ENCODE results near the gene OAF. TPM values are rescaled to one million over a fixed set of nuclear protein-coding genes. Genes with fewer than 3 reads are reported as not detected.
"Not testable (repeated sequence)": the region's sequence is repeated elsewhere in the genome, so short reads cannot be mapped to it uniquely, and the experiment has no call there.

OAF gene
- total and polyA plus RNA-seq, 2 experiments from 2014 or later = 1.1 to 3.0 TPM

DNA sequence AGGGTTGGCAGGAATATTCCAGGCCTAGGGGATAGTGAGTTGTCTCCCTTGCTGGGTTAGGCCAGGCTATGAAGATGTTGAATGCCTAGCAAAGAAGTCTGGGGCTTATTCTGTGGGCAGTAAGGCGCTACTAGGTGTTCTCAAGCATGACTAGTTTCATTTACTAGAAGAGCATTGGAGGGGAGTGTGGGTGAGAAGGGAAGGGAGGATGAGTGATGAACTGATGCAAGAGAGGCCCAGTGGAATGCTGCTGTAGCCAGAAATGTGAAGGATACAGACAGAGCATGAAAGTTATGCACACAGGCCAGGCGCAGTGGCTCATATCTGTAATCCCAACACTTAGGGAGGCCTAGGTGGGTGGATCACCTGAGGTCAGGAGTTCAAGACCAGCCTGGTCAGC lies 62.6 kb downstream of the OAF start:
- H3K79me2 ChIP-seq (replicated peaks; ENCODE audit: insufficient read depth) = no peaks in the 10 kb centered on the region
- TF ChIP-seq NANOG (IDR thresholded peaks at IDR 0.05; ENCODE audit: borderline replicate concordance) (no peak), POLR2AphosphoS5 (IDR thresholded peaks at IDR 0.05; ENCODE audit: low read depth) (no peak), JUNB (IDR thresholded peaks at IDR 0.05; ENCODE audit: unreplicated experiment) (no peak), STAT1 (IDR thresholded peaks at IDR 0.05; ENCODE audit: unreplicated experiment) (no peak), EZH2phosphoT487 (IDR thresholded peaks at IDR 0.05; ENCODE audit: unreplicated experiment) (no peak), ZNF331 (CRISPR knock-in tag; IDR thresholded peaks at IDR 0.05; ENCODE audit: low read depth) (no peak), ZNF114 (CRISPR knock-in tag; IDR thresholded peaks at IDR 0.05) (no peak), EZH2 (IDR thresholded peaks at IDR 0.05; ENCODE audit: low read depth, unreplicated experiment) (no peak)
- TF ChIP-seq, protein P1, sequence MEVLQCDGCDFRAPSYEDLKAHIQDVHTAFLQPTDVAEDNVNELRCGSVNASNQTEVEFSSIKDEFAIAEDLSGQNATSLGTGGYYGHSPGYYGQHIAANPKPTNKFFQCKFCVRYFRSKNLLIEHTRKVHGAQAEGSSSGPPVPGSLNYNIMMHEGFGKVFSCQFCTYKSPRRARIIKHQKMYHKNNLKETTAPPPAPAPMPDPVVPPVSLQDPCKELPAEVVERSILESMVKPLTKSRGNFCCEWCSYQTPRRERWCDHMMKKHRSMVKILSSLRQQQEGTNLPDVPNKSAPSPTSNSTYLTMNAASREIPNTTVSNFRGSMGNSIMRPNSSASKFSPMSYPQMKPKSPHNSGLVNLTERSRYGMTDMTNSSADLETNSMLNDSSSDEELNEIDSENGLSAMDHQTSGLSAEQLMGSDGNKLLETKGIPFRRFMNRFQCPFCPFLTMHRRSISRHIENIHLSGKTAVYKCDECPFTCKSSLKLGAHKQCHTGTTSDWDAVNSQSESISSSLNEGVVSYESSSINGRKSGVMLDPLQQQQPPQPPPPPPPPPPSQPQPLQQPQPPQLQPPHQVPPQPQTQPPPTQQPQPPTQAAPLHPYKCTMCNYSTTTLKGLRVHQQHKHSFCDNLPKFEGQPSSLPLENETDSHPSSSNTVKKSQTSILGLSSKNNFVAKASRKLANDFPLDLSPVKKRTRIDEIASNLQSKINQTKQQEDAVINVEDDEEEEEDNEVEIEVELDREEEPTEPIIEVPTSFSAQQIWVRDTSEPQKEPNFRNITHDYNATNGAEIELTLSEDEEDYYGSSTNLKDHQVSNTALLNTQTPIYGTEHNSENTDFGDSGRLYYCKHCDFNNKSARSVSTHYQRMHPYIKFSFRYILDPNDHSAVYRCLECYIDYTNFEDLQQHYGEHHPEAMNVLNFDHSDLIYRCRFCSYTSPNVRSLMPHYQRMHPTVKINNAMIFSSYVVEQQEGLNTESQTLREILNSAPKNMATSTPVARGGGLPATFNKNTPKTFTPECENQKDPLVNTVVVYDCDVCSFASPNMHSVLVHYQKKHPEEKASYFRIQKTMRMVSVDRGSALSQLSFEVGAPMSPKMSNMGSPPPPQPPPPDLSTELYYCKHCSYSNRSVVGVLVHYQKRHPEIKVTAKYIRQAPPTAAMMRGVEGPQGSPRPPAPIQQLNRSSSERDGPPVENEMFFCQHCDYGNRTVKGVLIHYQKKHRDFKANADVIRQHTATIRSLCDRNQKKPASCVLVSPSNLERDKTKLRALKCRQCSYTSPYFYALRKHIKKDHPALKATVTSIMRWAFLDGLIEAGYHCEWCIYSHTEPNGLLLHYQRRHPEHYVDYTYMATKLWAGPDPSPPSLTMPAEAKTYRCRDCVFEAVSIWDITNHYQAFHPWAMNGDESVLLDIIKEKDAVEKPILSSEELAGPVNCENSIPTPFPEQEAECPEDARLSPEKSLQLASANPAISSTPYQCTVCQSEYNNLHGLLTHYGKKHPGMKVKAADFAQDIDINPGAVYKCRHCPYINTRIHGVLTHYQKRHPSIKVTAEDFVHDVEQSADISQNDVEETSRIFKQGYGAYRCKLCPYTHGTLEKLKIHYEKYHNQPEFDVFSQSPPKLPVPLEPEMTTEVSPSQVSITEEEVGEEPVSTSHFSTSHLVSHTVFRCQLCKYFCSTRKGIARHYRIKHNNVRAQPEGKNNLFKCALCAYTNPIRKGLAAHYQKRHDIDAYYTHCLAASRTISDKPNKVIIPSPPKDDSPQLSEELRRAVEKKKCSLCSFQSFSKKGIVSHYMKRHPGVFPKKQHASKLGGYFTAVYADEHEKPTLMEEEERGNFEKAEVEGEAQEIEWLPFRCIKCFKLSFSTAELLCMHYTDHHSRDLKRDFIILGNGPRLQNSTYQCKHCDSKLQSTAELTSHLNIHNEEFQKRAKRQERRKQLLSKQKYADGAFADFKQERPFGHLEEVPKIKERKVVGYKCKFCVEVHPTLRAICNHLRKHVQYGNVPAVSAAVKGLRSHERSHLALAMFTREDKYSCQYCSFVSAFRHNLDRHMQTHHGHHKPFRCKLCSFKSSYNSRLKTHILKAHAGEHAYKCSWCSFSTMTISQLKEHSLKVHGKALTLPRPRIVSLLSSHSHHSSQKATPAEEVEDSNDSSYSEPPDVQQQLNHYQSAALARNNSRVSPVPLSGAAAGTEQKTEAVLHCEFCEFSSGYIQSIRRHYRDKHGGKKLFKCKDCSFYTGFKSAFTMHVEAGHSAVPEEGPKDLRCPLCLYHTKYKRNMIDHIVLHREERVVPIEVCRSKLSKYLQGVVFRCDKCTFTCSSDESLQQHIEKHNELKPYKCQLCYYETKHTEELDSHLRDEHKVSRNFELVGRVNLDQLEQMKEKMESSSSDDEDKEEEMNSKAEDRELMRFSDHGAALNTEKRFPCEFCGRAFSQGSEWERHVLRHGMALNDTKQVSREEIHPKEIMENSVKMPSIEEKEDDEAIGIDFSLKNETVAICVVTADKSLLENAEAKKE (CRISPR knock-in tag; IDR thresholded peaks at IDR 0.05) = no peak
- TF ChIP-seq, protein P2, sequence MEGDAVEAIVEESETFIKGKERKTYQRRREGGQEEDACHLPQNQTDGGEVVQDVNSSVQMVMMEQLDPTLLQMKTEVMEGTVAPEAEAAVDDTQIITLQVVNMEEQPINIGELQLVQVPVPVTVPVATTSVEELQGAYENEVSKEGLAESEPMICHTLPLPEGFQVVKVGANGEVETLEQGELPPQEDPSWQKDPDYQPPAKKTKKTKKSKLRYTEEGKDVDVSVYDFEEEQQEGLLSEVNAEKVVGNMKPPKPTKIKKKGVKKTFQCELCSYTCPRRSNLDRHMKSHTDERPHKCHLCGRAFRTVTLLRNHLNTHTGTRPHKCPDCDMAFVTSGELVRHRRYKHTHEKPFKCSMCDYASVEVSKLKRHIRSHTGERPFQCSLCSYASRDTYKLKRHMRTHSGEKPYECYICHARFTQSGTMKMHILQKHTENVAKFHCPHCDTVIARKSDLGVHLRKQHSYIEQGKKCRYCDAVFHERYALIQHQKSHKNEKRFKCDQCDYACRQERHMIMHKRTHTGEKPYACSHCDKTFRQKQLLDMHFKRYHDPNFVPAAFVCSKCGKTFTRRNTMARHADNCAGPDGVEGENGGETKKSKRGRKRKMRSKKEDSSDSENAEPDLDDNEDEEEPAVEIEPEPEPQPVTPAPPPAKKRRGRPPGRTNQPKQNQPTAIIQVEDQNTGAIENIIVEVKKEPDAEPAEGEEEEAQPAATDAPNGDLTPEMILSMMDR (conservative IDR thresholded peaks at IDR 0.05; ENCODE audit: low read depth in 2 of 2) = no peak
- TF ChIP-seq, protein P3, sequence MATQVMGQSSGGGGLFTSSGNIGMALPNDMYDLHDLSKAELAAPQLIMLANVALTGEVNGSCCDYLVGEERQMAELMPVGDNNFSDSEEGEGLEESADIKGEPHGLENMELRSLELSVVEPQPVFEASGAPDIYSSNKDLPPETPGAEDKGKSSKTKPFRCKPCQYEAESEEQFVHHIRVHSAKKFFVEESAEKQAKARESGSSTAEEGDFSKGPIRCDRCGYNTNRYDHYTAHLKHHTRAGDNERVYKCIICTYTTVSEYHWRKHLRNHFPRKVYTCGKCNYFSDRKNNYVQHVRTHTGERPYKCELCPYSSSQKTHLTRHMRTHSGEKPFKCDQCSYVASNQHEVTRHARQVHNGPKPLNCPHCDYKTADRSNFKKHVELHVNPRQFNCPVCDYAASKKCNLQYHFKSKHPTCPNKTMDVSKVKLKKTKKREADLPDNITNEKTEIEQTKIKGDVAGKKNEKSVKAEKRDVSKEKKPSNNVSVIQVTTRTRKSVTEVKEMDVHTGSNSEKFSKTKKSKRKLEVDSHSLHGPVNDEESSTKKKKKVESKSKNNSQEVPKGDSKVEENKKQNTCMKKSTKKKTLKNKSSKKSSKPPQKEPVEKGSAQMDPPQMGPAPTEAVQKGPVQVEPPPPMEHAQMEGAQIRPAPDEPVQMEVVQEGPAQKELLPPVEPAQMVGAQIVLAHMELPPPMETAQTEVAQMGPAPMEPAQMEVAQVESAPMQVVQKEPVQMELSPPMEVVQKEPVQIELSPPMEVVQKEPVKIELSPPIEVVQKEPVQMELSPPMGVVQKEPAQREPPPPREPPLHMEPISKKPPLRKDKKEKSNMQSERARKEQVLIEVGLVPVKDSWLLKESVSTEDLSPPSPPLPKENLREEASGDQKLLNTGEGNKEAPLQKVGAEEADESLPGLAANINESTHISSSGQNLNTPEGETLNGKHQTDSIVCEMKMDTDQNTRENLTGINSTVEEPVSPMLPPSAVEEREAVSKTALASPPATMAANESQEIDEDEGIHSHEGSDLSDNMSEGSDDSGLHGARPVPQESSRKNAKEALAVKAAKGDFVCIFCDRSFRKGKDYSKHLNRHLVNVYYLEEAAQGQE (IDR thresholded peaks at IDR 0.05; ENCODE audit: unreplicated experiment) = no peak
- no peaks in the 10 kb centered on the region for H4K20me1 ChIP-seq (replicated peaks; ENCODE audit: insufficient read depth)
- H3K9me2 ChIP-seq (ENCODE audit: insufficient read depth) = no peaks in the 10 kb centered on the region
- H3K4me1 ChIP-seq (ENCODE audit: insufficient read depth) = no peaks in the 10 kb centered on the region
- no peak overlapping the region for H3K4me3 ChIP-seq
- H3K36me3 ChIP-seq (ENCODE audit: insufficient read depth) = no peaks in the 10 kb centered on the region
- no peak overlapping the region for H3K4me2 ChIP-seq
- Mint-ChIP-seq H3K36me3 (ENCODE audit: low read depth) (no peaks in the 10 kb centered on the region), H3K27me3 (ENCODE audit: insufficient read depth, low read depth, poor library complexity) (peaks cover 8% of the 10 kb centered on the region), H3K4me3 (no peak overlapping the region), H3K27ac (no peak overlapping the region), H3K9me3 (no peaks in the 10 kb centered on the region), H3K4me1 (peaks cover 5% of the 10 kb centered on the region; the same call in 2 of the 3 replicates)
- ATAC-seq (no peak), DNase-seq (ENCODE audit: low spot score) (no peak)
- H2AFZ ChIP-seq = no peak overlapping the region
- no peaks in the 10 kb centered on the region for H3K27me3 ChIP-seq (ENCODE audit: insufficient read depth)
- no peaks in the 10 kb centered on the region for H3F3A ChIP-seq (replicated peaks; ENCODE audit: low read depth)
- no peak overlapping the region for H3K27ac ChIP-seq (ENCODE audit: low read depth)

DNA sequence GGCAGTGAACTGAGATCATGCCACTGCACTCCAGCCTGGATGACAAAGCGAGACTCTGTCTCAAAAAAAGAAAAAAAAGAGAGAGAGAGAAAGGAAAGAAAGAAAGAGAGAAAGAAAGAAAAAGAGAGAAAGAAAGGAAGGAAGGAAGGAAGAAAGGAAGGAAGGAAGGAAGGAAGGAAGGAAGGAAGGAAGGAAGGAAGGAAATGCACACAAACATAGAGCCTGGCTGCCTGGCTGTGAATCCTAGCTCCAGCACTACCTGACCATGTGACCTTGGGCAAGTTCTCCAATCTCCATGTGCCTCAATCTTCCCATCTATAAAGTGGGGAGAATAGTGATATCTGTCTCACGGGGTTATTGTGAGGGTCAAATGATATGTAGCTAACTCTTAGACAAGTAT lies 63.1 kb downstream of the OAF start:
- H3K79me2 ChIP-seq (replicated peaks; ENCODE audit: insufficient read depth); H3K9me3 Mint-ChIP-seq; DNase-seq (ENCODE audit: low spot score); ATAC-seq; H3K27ac ChIP-seq (ENCODE audit: low read depth); H3K9me2 ChIP-seq (ENCODE audit: insufficient read depth); H4K20me1 ChIP-seq (replicated peaks; ENCODE audit: insufficient read depth); H3K27me3 ChIP-seq (ENCODE audit: insufficient read depth); H3K4me1 Mint-ChIP-seq; H3K36me3 ChIP-seq (ENCODE audit: insufficient read depth); H3K4me2 ChIP-seq; H3K4me3 Mint-ChIP-seq; H3F3A ChIP-seq (replicated peaks; ENCODE audit: low read depth); H3K36me3 Mint-ChIP-seq (ENCODE audit: low read depth); H2AFZ ChIP-seq; H3K4me1 ChIP-seq (ENCODE audit: insufficient read depth); H3K4me3 ChIP-seq; H3K27ac Mint-ChIP-seq; H3K27me3 Mint-ChIP-seq (ENCODE audit: insufficient read depth, low read depth, poor library complexity): not testable (repeated sequence)

Measured in GM23338 (cell line).